Measurements from ENCODE around the gene IRF7. TPM values are rescaled to one million over a fixed set of nuclear protein-coding genes. Genes with fewer than 3 reads are reported as not detected.

The IRF7 gene
- polyA plus RNA-seq, 1 experiment: 6.1 TPM

GRCh38 chr11:571802-572185, 44.0 kb downstream of the IRF7 start:
- no peak for TF ChIP-seq CTCF (IDR thresholded peaks at IDR 0.05; ENCODE audit: insufficient read depth, low read depth, low read length)
- DNase-seq (ENCODE audit: low read depth): no peak
- CTCF ChIA-PET: no interaction called here
- Histone ChIP-seq H3K4me3 (ENCODE audit: low read depth, low read length) (no peak overlapping the region), H3K27me3 (ENCODE audit: control insufficient read depth, insufficient read depth, low read length) (no peaks in the 10 kb centered on the region), H3K36me3 (ENCODE audit: control insufficient read depth, insufficient read depth, low read length) (peaks cover 6% of the 10 kb centered on the region)
- POLR2A ChIA-PET: no interaction called here

DNA sequence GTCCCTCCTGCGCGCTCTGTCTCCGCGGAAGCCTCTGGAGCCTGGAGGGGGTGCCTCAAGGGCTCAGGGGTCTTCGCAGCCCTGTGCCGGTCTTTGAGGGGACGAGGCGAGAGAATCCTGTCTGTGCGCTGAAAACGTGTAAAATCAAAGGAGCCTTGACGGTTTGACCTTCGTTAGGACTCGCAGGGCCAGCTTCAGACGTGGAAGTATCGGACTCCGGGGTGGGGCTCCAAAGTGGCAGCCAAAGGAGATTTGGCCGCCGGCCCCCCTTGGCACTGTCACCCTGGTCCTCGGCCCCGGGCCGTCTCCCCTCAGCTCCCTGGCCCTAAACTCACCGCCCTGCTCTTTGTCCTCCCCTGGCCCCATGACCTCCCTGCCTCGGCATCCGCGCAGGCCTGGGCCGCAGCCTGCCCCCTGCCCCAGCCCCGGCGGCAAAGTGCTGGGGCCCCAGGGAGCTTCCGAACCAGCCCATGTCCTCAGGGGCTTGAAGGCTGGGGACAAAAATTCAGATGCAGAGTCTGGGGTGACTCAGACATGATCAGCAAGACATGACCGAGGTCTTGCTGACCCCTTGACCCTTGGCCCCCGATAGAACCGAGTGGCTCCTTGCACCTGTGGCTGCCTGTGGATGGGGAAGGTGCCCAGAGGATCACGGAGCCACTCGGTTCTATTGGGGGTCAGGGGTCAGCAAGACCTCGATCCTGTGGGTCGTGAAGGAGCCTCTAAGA, 46.4 kb downstream of the IRF7 start:
- no peaks in the 10 kb centered on the region for H3K27me3 ChIP-seq (ENCODE audit: control insufficient read depth, insufficient read depth, low read length)
- H3K4me3 ChIP-seq (ENCODE audit: low read depth, low read length): peak overlapping the region; percentile 79
- ChIA-PET CTCF (interaction anchor here (0.6 to 1.6 kb wide), 2 partner anchors 34 to 250 kb away, joined by 3 to 5 read pairs; partner anchors contain the start of gene HRAS), POLR2A (interaction anchor here (0.6 kb wide), 1 partner anchor 311 kb away, joined by 16 read pairs; no protein-coding TSS in a partner anchor)
- no peak for DNase-seq (ENCODE audit: low read depth)
- peaks cover 14% of the 10 kb centered on the region for H3K36me3 ChIP-seq (ENCODE audit: control insufficient read depth, insufficient read depth, low read length)
- no peak for TF ChIP-seq CTCF (IDR thresholded peaks at IDR 0.05; ENCODE audit: insufficient read depth, low read depth, low read length)

DNA sequence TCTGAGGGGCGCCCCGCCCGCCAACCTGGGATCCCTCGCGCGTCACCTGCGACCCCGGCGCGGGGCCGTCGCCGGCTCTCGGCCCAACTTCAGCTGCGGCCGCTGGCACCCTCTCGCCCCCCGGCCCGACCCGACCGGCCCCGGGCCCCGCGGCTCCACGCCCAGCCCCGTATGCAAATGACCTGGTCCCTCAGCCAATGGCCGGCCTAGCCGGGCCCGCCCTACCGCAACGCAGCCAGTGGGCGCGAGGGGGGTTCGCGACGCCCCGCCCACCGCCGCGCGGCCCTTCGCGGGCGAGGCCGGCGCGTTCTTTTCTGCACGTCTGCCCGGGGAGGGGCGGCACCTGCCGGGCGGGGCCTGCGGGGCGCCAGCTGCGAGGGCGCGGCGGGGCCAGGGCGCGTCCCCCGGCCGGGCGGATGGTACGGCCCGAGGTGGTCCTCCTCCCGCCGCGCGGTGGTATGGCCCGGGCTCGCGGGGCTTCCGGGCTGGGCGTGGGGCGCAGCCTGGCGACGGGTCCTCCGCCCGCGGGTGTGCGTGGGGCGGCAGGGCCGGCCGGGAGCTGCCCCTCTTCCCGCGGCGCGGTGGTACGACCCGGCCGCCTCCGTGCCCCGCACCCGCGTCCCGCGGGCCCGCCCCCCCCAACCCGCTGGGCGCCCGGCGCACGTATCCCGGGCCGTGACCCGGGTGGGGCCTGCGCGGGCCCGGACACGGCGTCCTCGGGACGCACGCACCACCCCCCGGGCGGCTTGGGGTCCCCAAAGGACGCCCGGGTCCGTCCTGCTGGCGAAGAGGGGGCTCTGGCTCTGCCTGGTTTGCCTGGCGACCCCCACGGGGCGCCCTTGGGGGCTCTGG, 47.2 kb downstream of the IRF7 start:
- TF ChIP-seq CTCF (IDR thresholded peaks at IDR 0.05; ENCODE audit: insufficient read depth, low read depth, low read length): no peak
- no peaks in the 10 kb centered on the region for H3K27me3 ChIP-seq (ENCODE audit: control insufficient read depth, insufficient read depth, low read length)
- ChIA-PET CTCF (interaction anchor here (0.6 to 1.6 kb wide), 4 partner anchors 33 to 251 kb away, joined by 3 to 5 read pairs (median 3); partner anchors contain the start of gene HRAS), POLR2A (interaction anchor here (0.6 kb wide), 1 partner anchor 310 kb away, joined by 16 read pairs; no protein-coding TSS in a partner anchor)
- DNase-seq (ENCODE audit: low read depth): peak; percentile 65
- H3K36me3 ChIP-seq (ENCODE audit: control insufficient read depth, insufficient read depth, low read length): peaks cover 15% of the 10 kb centered on the region
- peak overlapping the region; percentile 99 for H3K4me3 ChIP-seq (ENCODE audit: low read depth, low read length)

- ChIA-PET CTCF (interaction anchor here (0.6 to 1.6 kb wide), 4 partner anchors 11 to 159 kb away, joined by 3 to 5 read pairs (median 4); partner anchors contain the start of gene HRAS), POLR2A (interaction anchor here (0.6 kb wide), 1 partner anchor 20 kb away, joined by 4 read pairs; no protein-coding TSS in a partner anchor)
- H3K36me3 ChIP-seq (ENCODE audit: control insufficient read depth, insufficient read depth, low read length): peaks cover 21% of the 10 kb centered on the region
- no peak for TF ChIP-seq CTCF (IDR thresholded peaks at IDR 0.05; ENCODE audit: insufficient read depth, low read depth, low read length)
- no peak for DNase-seq (ENCODE audit: low read depth)
- peak overlapping the region; percentile 99 for H3K4me3 ChIP-seq (ENCODE audit: low read depth, low read length)
- no peaks in the 10 kb centered on the region for H3K27me3 ChIP-seq (ENCODE audit: control insufficient read depth, insufficient read depth, low read length)
These were observed 48.0 kb downstream of the IRF7 start for GRCh38 chr11:567629-568292.

All from BJ (cell line).